NCI-H748 treated with DMSO at 0.1 percent for 48 hours (cell line): ENCODE data around the gene CMIP.

Experiments
- DNase-seq: peaks from one replicate; lab custom pipeline; 2025; lab: John Stamatoyannopoulos, UW

The CMIP gene

DNA sequence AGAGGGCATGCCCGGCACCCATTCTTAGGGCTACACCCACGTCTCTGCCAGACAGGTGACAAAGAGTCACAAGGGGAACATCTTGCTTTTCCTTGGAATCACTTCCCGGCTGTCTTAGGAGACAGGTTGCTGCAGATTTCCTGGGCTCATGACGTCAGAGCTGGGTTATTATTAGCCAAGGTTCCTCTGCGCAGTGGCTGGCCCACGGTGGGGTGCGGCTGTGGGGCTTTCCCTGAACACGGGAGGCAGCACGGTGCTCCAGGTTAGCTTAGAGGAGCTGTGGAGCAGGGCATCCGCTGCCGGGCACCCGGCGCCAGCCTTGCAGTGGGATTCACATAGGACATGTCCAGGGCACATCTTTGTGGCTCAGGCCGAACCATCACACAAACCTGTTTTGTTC lies 216.5 kb downstream of the CMIP start:
- DNase-seq, result no peak

DNA sequence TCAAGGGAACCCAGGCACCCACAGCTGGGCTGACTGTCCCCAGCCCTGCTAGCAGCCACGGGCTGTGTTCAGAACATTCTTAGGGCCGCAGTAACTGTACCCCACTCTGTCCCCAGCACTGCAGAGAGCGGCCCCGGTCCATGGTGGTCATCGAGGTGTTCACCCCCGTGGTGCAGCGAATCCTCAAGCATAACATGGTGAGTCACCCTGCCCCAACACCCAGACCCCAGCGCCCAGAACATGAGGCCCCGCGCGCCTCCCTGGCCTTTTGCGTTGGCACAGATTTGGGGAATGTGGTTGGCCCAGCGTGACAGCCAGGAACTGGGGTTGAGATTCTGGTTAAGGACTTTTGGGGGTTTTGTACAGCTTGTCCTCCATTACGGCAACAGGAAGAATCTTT lies 219.5 kb downstream of the CMIP start:
- DNase-seq, result no peak

DNA sequence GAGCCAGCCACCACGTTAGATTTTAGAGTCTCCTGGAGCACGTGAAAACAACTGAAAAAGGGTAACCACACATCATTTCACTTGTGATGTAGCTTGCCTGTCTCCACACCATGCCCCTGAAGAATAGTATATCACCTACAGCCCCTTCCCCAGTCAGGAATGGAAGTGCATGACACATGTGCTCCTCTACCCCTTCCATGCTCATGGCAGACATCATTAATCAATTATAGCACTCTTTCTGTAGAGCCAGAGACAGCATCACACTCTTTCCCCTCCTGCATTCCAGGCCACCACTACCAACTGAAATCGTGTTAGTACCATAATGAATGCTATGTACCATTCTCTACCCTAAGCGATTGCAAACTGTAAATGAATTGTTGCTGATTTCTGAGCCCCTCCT lies 221.0 kb downstream of the CMIP start:
- no peak for DNase-seq

DNA sequence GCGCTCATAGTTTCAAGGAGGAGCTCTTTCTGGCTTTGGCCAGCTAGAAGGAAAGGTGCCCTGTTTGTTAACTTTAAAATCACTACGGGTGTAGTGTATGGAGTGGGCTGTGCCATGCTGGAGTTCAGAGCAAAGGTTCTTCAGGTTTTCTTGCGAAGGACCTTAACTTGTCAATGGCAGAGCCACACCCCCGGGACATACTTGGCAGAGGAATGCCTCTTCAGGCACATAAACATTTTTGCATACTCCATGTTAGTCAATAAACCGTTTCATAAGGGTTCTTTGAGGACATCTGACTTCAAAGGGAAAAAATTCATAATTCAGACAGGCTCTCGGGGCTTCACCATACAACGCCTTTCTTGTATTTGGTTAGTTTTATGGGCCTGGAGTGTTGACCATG lies 221.5 kb downstream of the CMIP start:
- no peak for DNase-seq

DNA sequence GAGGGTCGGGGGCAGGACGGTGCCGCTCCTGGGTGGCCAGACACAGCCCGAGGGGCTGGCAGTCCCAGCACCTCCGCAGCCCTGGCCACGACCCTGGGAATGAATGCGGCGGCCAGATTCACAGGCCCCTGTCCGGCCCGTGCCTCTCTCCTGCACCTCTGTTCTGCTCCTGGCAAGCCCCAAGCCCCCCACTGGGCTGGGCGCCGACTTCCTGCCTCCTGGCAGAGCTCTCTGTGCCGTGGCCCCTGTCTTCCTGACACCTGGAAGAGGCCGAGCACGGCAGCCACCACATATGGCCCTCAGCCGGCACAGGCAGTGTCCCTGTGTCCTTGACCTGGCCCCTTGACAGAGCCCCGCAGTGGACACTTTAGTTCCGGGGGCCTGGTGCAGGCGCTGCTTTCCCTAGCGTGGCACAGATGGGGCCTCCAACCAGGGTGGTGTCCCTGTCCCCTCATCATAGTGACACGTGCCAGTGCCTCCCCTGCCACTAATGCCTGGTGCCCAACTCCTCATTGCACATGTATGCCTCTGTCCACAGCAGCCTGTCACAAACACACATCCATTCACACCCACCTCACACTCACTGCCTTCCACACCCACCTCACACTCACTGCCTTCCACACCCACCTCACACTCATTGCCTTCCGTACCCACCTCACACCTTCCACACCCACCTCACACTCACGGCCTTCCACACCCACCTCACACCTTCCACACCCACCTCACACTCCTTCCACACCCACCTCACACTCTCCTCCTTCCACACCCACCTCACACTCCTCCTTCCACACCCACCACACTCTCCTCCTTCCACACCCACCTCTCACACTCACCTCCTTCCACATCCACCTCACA lies 223.9 kb downstream of the CMIP start:
- no peak for DNase-seq

DNA sequence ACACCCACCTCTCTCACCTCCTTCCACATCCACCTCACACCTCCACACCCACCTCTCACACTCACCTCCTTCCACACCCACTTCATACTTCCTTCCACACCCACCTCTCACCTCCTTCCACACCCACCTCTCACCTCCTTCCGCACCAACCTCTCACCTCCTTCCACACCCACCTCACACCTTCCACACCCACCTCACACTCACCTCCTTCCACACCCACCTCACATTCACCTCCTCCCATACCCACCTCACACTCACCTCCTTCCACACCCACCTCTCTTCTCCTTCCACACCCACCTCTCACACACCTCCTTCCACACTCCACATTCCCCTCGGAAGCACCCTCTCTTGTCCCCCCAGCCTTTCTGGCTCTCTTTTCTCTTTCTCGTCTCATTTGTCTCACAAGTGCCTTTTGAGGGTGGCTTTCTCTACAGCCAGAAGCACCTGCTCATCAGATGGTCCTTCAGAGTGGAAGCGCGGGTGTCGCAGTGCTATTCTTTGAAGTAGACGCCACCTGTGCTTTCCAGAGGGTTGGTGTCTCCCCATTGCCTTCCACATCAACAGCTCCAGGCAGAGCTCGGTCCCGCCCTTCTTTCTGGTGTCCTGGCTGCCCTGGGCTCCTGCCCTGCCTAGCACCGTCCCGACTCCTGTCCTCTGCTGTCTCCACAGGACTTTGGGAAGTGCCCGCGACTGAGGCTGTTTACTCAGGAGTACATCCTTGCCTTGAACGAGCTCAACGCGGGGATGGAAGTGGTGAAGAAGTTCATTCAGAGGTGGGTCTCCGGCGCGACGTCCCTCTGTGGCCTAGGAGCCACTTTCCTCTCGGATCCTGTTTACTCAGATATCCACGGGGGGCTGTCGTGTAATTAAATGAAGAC lies 225.1 kb downstream of the CMIP start:
- DNase-seq, result no peak

DNA sequence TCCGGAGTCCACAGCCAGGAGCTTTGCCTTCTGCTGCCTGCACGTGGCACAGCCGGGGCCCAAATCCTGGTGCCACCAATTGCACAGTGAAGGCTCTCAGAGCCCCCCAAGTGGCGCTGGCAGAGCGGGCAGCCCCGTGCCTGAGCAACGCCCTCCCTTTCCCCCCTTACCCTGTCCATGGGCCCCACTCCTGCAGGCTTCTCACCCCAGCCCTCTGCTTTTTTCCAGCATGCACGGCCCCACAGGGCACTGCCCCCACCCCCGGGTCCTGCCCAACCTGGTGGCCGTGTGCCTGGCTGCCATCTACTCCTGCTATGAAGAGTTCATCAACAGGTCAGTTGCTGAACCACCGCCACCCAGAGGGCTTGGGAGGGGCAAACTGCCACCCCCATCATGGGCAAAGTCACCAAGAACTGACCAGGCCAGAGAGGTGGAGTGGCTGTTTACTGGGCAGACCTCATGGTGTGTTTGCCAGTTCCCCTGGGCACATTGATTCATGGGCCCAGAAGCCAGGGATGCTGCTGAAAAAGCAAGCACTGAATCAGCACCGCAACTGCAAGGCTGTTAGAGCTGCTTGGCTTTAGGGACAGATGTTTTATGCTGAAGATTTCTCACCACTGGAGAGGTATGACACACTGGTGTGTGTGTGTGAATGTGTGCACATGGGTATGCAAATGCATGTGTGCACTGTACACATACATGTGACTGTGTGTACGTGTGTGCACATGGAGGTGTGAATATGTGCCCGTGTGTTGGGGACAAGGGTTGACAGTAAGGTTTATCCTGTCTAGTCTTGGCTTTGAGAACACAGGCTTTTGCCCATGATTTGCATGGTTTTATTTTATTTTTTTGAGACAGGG lies 227.4 kb downstream of the CMIP start:
- no peak for DNase-seq

DNA sequence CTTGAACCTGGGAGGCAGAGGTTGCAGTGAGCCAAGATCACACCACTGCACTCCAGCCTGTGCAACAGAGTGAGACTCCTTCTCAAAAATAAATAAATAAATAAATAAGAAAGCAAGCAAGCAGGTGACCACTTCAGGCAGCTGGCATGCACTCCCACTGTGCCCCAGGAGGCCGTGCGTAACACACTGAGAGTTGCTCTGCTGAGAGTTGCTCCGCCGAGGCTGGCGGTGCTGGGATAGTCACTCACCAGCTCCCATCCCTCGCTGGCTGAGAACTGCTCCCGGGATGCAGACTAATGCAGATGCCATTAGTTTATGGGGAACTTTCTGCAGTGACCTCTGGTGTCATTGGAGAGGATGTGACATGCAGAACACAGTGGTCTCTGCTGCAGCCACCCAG lies 228.8 kb downstream of the CMIP start:
- no peak for DNase-seq

DNA sequence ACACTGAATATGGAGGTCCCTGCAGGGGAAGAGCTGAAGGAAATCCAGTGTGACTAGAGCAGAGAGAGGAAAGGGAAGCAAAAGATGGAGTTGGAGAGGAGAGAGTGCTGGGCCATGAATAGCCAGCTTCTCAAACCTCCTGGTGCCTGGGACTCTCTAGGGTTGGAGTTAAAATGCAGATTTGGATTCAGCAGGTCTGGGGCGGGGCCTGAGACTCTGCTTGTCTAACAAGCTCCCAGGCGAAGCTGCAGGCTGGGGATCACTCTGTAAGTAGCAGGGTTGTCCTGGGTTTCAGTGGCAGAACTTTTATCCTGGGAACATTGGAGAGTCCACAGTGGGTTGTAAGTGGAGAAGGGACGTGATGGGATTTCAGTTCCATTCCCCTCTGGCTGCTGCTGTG lies 231.1 kb downstream of the CMIP start:
- DNase-seq, result no peak

DNA sequence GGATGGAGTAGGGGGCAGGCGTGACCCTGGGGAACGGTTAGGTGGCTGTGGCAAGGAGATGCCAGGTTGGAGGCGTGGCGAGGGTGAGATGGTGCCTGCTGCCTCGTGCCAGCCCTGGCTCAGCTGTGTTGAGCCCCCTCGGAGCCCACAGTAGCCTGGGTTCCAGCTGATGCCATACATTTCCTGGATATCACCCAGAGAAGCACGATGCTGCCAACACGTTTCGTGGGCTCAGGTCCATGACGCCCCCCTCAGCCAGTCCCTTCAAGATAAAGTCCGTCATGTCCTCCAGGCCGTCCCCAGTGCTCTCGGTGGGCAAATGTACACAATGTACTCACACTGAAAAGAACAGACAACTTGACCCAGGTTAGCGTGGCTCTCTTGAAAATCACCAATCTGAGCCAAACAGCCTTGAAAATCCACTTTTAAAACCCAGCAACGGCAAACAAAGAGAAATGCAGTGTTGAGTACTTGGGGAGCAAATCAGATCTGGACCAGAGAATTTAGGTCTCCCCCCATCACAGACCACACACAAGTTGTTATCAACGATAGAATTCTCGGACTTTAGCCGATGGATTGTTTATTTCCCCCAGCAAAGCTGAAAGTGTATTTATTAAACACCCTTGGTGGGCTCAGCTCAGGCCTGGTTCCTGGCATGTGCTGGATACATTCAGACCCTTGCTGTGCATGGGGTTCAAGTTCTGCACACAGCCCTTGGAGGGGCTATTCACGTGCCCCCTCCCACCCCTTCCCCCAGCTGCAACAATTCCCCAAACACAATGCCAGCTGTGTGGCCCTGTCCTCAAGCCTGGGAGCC lies 231.7 kb downstream of the CMIP start:
- DNase-seq, result no peak

DNA sequence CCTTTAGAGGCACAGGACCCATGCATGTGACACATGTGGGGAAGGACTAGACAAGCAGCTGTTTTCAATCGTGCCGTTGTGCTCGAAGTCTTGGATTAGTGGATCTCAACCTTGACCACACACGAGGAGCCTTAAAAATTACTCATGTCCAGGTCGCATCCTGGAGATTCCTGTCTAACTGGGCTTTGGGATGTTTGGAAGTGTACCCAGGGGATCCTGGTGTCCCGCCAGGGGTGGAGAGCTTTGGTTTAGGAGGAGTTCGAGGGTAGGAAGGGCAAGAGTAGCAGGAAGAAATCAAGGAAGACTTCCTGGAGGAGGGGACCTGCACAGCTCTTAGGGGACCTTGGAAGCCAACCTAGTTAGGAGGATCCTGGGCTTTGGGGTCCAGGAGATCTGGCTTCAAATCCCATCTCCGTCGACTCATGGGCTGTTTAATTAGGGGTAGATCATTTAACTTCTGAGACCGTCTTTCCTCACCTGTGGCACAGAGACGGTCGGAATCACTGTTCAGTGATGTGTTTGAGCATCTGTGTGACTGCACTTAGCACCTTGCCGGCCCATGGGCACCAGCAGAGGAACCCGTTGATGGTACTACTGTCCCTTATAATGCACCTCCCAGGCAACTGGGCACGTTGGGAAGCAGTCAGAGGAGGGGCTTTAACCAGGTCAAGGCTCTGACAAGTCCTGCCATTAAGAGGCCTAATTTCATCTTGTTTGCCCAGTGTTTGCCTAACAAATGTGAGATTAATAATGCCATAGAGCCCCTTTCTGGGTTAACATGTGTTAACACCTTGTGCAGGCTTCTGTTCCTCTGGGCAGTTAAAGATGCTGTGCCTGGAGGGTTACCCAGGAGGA lies 232.5 kb downstream of the CMIP start:
- DNase-seq, result no peak

DNA sequence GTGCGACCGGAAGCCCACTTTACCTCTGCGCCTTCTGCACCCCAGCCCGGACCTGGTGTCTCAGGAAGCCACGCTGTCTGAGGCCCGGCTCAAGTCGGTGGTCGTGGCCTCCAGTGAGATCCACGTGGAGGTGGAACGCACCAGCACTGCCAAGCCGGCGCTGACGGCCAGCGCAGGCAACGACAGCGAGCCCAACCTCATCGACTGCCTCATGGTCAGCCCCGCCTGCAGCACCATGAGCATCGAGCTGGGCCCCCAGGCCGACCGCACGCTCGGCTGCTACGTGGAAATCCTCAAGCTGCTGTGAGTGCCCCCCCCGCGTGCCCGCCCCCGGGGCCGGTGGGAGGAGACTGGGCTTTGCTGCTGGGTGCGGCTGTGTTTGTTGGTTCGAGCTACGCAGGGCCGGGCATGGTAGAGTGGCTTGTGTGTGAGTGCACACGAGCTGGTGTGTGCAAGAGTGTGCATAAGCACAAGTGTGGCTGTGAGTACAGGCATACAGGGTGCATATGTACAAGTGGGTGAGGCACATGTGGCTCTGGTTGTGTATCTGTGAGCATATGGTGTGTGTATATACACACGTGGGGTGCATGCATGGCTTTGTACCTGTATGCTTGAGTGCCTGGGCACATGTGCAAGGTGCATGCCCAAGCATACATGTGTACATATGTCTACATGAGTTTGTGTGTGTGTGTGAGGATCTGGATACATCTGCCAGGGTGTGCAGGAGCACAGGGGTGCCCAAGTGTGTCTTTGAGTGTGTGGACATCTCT lies 233.9 kb downstream of the CMIP start:
- no peak for DNase-seq

DNA sequence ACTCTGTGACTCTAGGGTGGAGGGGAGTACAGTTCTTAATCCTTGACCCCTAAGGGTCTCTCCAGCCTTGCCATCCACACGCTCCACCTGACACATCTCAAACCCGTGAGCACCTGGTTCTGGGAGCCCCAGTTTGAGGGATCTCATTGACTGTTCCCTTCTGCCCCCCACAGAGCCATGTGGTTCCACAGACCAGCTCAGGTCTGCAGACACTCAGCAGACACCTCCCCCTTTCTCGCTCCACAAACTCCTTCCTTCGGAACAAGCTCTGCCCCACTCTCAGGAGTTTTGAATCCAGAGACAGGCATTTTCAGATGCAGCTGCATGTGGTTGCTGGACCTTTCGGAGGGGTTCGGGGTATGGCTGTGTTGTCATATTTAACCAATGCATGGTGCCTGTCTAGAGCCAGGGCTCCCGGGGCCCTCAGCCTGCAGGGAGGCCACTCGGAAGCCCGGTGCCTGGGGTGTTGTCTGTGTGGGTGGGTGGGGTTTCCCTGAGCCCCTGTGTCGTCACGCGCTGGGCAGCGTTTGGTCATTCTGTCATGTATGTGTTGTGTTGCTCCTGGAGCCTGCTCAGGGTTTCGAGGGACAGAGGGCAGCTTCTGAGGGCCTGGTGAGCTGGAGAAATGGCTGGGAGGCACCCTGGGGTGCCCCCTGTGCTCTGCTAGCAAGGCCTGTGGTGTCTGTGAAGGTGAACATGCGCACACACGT lies 235.3 kb downstream of the CMIP start:
- DNase-seq, result no peak

DNA sequence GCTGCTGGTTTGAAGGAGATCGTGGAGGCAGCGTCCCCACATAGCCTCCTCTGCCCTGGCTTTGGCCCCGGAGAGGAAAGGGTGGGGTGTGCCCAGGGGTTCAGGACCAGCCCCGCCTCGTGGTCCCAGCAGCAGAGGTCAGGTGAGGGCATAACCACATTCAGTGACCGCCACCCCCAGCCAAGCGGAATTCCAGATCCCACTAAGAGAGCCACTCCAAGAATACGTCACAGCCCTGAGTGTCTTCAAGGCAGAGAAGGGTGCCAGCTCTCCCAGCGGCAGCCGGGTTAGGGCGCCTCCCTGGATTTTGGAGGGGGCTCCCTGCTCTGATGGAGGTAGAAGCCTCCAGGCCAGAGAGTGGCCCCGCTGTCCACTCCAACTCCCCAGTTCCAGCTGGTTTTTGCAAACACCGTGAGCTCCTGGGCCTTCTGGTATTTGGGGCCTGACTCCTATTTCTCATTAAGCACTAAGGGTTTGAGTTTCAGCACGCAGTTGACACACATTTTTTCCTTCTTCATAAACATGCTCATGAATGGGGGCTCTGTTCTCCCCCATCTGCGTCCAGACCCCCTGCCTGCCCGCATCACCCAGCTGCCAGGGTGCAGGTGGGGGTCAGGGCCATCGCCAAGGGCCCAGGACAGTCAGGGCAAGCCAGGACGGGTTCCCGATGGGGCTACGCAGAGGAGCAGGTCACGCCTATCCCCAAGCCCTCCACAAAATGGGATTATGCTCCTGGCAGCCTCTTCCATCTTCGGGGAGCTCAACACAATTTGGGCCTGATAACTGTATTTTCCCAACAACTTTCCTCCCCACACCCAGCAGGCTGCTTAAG lies 236.1 kb downstream of the CMIP start:
- DNase-seq, result no peak

DNA sequence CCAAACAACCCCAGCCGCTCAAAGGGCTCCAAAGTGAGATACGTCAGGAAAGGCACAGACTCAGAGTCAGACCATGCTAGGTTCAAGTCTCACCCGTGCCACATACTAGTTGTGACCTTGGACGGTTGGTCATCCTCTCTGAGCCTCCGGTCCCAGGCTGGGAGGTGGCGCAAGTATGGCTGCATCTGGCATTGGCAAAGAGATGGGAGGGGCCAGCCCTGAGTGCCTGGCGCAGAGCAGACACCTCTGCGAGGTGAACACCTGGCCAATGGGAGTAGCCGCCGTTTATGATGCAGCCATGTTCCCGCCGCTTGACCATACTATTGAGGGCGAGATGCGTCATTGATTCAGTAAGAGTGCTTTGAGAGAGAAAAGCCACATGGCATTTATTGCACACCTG lies 236.7 kb downstream of the CMIP start:
- DNase-seq, result no peak

DNA sequence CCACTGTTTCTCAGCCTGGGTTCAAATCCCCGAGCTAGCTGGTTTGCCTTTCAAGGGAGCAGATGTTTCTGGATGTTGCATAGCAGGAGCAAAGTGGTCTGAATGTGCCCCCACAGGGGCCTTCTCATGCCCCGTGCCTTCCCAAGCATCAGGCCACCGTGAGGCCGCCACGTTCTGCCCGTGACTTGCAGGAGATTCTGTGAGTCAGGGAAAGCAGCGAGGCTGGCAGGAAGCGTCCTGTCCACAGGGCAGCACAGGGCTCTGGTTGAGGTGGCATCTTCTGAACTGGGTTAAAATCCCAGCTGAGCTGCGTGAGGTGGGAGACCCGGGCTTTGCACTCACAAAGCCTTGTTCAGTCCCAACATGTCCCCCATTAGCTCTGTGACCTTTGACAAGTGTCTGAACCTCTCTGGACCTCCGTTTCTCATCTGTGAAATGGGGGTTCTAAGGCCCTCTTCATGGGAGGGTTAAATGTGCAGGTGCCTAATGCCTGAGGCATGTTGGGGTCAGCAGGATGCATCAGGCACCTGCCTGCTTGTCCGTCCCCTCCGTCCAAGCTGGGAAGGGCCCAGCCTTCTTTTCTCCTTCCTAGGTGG lies 239.7 kb downstream of the CMIP start:
- DNase-seq, result no peak

DNA sequence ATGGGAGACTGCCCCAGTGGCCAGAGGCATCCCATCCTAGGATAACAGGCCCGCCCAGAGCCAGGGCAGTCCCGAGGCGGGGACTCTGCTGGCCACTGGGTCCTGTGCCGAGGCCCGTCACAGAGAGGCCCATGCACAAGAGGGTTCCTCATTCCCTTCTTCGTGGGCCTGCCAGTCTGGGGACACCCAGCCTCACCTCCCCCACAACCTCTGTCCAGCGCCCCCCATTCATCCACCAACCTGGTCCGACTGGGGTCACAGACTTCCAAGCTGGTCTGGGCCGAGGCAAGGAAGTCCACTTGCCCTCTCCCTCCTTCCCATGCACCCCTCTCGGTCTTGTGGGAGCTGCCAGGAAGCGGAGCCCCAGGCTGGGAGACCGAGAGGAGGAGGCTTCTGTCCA lies 240.3 kb downstream of the CMIP start:
- DNase-seq, result no peak
